GM13977 (cell line): ENCODE data around the gene MBP.

Source experiments
- DNase-seq: peaks from one replicate; pipeline ENCODE4 v3.0.0; 2012; ENCODE audit warnings: low spot score
- in situ Hi-C: fragments of 300-500 bp; cut with MboI; formaldehyde crosslinking; loops from one replicate; pipeline ENCODE4 v1.12.0; 2022; ENCODE audit warnings: low sequenced_read_pairs, low pct_unique_long_range_greater_than_20kb, mixed read lengths, inconsistent platforms; ENCODE audit not compliant: unreplicated experiment
- TF ChIP-seq, protein P1 (sequence below): IDR thresholded peaks from 2 replicates; pipeline ENCODE4 v1.5.1; 2012; ENCODE audit warnings: mild to moderate bottlenecking, control low read depth; ENCODE audit not compliant: insufficient read depth; ENCODE audit errors: extremely low read depth, missing control alignments

MBP gene

DNA sequence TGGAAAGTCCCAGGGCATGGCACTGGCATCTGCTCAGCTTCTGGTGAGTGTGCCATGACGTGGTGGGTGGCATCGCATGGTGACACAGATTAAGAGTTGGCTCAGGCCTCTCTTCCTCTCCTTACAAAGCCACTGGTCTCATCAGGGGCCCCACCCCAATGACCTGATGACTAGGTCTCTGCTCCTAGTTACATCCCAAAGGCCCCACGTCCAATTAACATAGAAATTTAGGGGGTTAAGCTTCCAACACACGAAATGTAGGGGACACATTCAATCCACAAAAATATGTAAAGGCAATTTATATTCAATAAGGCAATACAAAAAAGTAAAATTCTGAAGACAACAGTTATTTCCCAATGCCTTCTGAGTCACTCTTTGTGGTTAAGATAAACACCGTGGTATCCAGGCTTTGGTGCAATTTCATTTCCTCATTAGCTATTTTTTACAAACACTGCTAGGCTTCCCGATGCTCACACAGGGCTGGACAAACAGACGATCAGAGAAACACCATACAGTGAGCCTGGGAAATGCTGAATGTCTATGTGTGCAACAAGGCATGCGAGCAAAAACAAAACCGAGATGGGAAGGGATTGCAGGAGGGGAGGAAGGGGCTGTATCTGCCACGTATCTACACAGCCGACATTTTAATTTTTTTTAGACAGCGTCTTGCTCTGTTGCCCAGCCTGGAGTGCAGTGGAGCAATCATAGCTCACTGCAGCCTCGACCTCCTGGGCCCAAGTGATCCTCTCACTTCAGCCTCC lies 67.2 kb downstream of the MBP start:
- in situ Hi-C loops, result loop anchor here (10.0 kb wide), 1 partner anchor 59 kb away; no protein-coding TSS in a partner anchor
- DNase-seq, result no peak
- TF ChIP-seq, protein P1, sequence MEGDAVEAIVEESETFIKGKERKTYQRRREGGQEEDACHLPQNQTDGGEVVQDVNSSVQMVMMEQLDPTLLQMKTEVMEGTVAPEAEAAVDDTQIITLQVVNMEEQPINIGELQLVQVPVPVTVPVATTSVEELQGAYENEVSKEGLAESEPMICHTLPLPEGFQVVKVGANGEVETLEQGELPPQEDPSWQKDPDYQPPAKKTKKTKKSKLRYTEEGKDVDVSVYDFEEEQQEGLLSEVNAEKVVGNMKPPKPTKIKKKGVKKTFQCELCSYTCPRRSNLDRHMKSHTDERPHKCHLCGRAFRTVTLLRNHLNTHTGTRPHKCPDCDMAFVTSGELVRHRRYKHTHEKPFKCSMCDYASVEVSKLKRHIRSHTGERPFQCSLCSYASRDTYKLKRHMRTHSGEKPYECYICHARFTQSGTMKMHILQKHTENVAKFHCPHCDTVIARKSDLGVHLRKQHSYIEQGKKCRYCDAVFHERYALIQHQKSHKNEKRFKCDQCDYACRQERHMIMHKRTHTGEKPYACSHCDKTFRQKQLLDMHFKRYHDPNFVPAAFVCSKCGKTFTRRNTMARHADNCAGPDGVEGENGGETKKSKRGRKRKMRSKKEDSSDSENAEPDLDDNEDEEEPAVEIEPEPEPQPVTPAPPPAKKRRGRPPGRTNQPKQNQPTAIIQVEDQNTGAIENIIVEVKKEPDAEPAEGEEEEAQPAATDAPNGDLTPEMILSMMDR, result no peak

DNA sequence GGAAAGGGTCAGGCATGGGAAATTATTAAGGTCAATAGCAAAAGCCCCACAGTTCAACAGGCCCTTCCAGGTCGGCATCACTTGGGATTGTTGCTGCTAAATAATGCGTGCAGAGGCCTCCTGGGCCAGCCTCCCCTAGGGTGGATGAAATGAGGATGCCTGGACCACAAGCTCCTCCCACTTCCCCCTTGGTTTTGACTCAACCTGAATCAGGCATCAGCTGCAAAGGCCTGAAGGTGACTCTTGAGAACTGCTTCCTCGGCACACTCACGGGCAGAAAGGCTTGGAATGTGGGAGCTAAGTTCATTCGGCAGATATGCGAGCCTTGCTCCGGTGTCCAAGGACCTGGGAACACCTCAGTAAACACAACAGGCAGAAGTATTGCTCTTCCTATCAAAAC lies 69.3 kb downstream of the MBP start:
- in situ Hi-C loops, result loop anchor here (10.0 kb wide), 1 partner anchor 62 kb away; no protein-coding TSS in a partner anchor

DNA sequence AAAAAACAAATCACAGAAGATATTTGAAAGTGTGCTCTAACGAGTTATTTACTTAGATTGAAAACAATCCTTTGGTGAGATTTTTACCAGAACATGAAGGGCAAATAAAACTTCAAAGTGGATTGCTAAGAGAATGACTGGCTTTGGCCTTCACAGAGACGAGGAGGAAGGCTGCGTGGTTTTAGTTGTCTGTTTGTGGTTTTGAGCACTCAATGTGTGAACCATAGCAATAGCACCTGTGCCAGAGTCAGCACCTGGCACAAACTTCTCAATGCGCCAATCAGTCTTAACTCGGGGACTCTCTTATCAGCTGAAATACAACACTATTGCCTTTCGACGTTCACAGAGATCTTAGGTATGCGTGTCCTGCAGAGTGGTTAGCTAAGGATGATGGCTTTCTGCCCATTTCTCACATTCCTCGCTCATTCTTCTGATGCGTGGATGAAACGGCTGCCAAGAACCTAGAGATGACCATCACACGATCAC lies 70.0 kb downstream of the MBP start:
- DNase-seq, result peak; percentile 56
- in situ Hi-C loops, result loop anchor here (10.0 kb wide), 1 partner anchor 62 kb away; no protein-coding TSS in a partner anchor

More for the DNA sequence above, 69.3 kb downstream of the MBP start:
- DNase-seq, result peak; percentile 71
- TF ChIP-seq, protein P1, result no peak

DNA sequence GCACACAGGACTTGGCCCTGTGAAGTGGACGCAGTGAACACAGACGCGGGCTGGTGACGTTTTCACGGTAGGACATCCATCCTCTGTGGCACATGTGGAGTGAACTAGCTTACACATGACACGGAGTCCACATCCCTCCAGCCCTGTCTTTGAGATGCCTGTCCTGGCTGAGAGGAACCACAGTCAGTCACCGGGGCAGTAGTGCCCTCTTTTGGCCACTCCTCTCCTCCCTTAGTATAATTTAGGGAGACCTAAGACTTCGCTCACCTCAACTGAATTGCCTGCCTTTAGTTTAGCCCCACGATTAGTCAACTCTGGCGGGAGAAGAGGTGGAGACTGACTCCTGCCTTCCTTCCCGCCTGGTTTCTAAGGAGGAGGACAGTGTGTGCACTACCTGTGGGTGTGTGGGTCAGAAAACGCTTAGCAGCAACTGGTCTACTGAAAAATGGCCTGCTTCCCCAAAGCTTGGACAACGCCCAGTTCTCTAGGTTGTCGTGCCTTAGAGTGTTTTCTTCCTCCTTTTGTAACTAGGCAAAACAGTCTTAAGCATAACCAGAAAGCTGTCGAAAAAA lies 70.6 kb downstream of the MBP start:
- in situ Hi-C loops, result loop anchor here (10.0 kb wide), 1 partner anchor 63 kb away; no protein-coding TSS in a partner anchor
- TF ChIP-seq, protein P1, result no peak
- DNase-seq, result peak; percentile 49

More for the DNA sequence above, 70.0 kb downstream of the MBP start:
- TF ChIP-seq, protein P1, result no peak

DNA sequence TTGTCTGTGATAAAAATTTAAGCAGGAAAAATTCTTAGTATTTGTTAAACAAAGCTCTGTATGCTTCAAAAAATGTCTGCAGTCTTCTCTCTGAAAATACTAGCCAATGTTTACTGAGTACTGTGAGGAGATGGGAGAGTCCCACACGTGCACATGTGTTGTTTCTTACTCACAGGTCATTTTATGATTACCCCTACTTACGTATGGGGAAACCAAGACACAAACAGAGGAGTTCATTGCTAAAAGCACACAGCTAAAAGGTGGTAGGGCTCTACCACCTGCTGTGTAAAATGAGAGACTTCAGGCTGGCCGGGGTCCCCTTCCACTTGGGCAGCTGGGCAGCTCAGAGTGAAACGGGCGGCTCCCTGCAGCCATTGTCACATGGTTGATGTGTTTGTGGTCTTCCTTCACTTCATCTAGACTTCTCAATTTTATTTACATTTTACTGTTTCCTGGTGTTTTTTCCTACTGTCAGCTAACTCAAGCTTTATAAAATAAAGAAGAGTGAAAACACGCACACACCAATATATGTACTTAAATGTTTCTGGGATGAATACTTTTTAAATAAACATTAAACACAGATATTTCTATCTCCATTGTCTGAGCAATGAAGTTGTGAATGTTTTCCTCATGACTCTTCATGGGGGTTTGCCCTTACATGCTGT lies 71.2 kb downstream of the MBP start:
- TF ChIP-seq, protein P1, result no peak
- in situ Hi-C loops, result loop anchor here (10.0 kb wide), 1 partner anchor 63 kb away; no protein-coding TSS in a partner anchor
- no peak for DNase-seq

DNA sequence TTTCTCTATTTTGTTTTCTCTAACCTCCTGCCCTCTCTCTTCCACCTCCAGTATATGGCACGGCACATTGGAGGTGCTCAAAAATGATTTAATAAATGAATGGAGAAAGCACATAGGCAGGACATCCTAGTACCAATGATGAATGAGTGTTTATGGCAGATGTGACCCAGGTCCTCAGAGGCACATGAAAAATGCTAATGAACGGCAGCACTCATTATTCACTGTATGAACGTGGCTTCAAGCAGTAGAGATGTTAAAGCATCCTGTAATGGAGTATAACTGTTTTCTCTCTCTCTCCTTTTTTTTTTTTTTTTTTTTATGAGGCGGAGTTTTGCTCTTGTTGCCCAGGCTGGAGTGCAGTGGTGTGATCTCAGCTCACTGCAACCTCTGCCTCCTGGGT lies 72.4 kb downstream of the MBP start:
- in situ Hi-C loops, result loop anchor here (10.0 kb wide), 1 partner anchor 65 kb away; no protein-coding TSS in a partner anchor
- TF ChIP-seq, protein P1, result no peak

More for the DNA sequence above, 72.4 kb downstream of the MBP start:
- DNase-seq, result no peak
